Kidney (tissue), 14 donors: ENCODE measurements around the gene MOB3B. TPM values are rescaled to one million over a fixed set of nuclear protein-coding genes. Genes with fewer than 3 reads are reported as not detected.

Source experiments
- DNase-seq, 5 donors: peaks; one replicate each; pipeline ENCODE4 v3.0.0-alpha.2; 2013 to 2020
- FAIRE-seq: peaks from 2 replicates; lab custom pipeline; 2012; peaks lifted over from hg19 to GRCh38; lab: Jason Lieb, UNC
- H3K27ac ChIP-seq, 2 donors: one replicate each; pipeline ENCODE4 v1.7.0; 2013; ENCODE audit warnings: low read depth in 2 of 2, low read length in 2 of 2, inconsistent platforms in 1 of 2
- H3K27me3 ChIP-seq: one replicate; pipeline ENCODE4 v1.7.1; 2013; ENCODE audit warnings: low read length, inconsistent platforms; ENCODE audit not compliant: control insufficient read depth, insufficient read depth
- H3K36me3 ChIP-seq, 3 donors: one replicate each; pipeline versions ENCODE4 v1.7.0 to v1.7.1; 2013; ENCODE audit warnings: low read length in 3 of 3, control low read depth in 1 of 3, inconsistent platforms in 1 of 3; ENCODE audit not compliant: insufficient read depth in 3 of 3, control insufficient read depth in 2 of 3
- H3K4me1 ChIP-seq, 3 donors: one replicate each; pipeline versions ENCODE4 v1.7.0 to v1.7.1; 2013; ENCODE audit warnings: low read length in 3 of 3, inconsistent platforms in 1 of 3, low read depth in 1 of 3; ENCODE audit not compliant: control insufficient read depth in 2 of 3, insufficient read depth in 2 of 3
- H3K4me3 ChIP-seq, 3 donors: one replicate each; pipeline versions ENCODE4 v1.7.0 to v1.8.1; 2013; ENCODE audit warnings: low read length in 3 of 3, control low read depth in 1 of 3, inconsistent platforms in 1 of 3
- H3K9ac ChIP-seq, 3 donors: one replicate each; pipeline versions ENCODE4 v1.7.0 to v1.7.1; 2013; ENCODE audit warnings: low read length in 3 of 3, control low read depth in 1 of 3, inconsistent platforms in 1 of 3
- H3K9me3 ChIP-seq, 3 donors: one replicate each; pipeline versions ENCODE4 v1.7.0 to v1.7.1; 2013; ENCODE audit warnings: low read length in 3 of 3, control low read depth in 1 of 3, inconsistent platforms in 1 of 3; ENCODE audit not compliant: control insufficient read depth in 2 of 3, insufficient read depth in 1 of 3
- CTCF ChIP-seq: IDR thresholded peaks from 3 replicates; pipeline ENCODE4 v1.5.1; 2012; ENCODE audit warnings: mild to moderate bottlenecking, moderate library complexity, borderline replicate concordance; ENCODE audit not compliant: insufficient read depth; ENCODE audit errors: extremely low read depth
- intact Hi-C: fragments of 100-400 bp; cut with DNase I; formaldehyde crosslinking; loops from one replicate; pipeline ENCODE4 v1.11.1; 2022
- polyA plus RNA-seq: library from polyadenylated mRNA; stranded (reverse); fragments of 350-450 nt; fragmentation: Illumina TruSeq; extraction: RNeasy Lipid Tissue Mini Kit (QIAGEN cat#74804); gene quantifications from one replicate; pipeline ENCODE4 v1.2.3, GENCODE V29; 2014; ENCODE audit warnings: low read depth, low replicate concordance; ENCODE audit not compliant: insufficient read depth
- total RNA-seq: library from RNA; stranded (reverse); fragmentation: NEBNext Ultra II Directional; extraction: Animal tissue kit (Norgen Biotek cat#: 25700); gene quantifications from one replicate; pipeline ENCODE4 v1.2.1, GENCODE V29; 2021
- donor health status: control.
- donor health status: control.
- donor health status: control.
- donor health status: control.
- donor health status: control.
- donor health status: DM: yes; HTN: yes; CAD: no.
- donor health status: Normal renal cell carcinoma (clear cell type).

MOB3B gene
- total and polyA plus RNA-seq, 2 donors from 2014 or later, result 5.9 to 22.5 TPM

- TF ChIP-seq CTCF, result no peak
- Histone ChIP-seq H3K4me3 (peak overlapping the region in 1 of 3 donors; percentile 4), H3K9ac (no peak overlapping the region), H3K36me3 (peaks cover 0 to 2% (median 0%) of the 10 kb centered on the region in 3 donors), H3K27ac (peak overlapping the region in 1 of 2 donors; percentile 8), H3K9me3 (no peaks in the 10 kb centered on the region), H3K27me3 (no peaks in the 10 kb centered on the region), H3K4me1 (peaks cover 5 to 20% (median 18%) of the 10 kb centered on the region in 3 donors)
- FAIRE-seq, result no peak
- DNase-seq, result peak in 2 of 5 donors; percentile 20 to 37
- intact Hi-C loops, result no loop called here
Measured at GRCh38 chr9:27537027-27537435, 7.4 kb upstream of the MOB3B start.

GRCh38 chr9:27536168-27536567 lies 6.6 kb upstream of the MOB3B start:
- Histone ChIP-seq H3K9me3 (no peaks in the 10 kb centered on the region), H3K9ac (no peak overlapping the region), H3K27ac (no peak overlapping the region), H3K4me3 (no peak overlapping the region), H3K27me3 (no peaks in the 10 kb centered on the region), H3K36me3 (peaks cover 0 to 2% (median 0%) of the 10 kb centered on the region in 3 donors), H3K4me1 (peaks cover 5 to 18% (median 16%) of the 10 kb centered on the region in 3 donors)
- FAIRE-seq (no peak), DNase-seq (no peak)
- no peak for TF ChIP-seq CTCF
- intact Hi-C loops, result no loop called here

- H3K4me1 ChIP-seq, result peaks cover 5 to 18% (median 14%) of the 10 kb centered on the region in 3 donors
- intact Hi-C loops, result no loop called here
- no peak overlapping the region for H3K4me3 ChIP-seq
- no peak for TF ChIP-seq CTCF
- no peak for FAIRE-seq
- no peaks in the 10 kb centered on the region for H3K9me3 ChIP-seq
- H3K27ac ChIP-seq, result no peak overlapping the region
- no peaks in the 10 kb centered on the region for H3K27me3 ChIP-seq
- H3K36me3 ChIP-seq, result peaks cover 0 to 2% (median 0%) of the 10 kb centered on the region in 3 donors
- H3K9ac ChIP-seq, result no peak overlapping the region
- DNase-seq, result no peak
Measured at GRCh38 chr9:27535701-27536118, 6.1 kb upstream of the MOB3B start.
